Right lobe of liver (tissue), 4 donors: ENCODE measurements around the gene SSBP2.

Source experiments
- CTCF ChIP-seq, 4 donors: fragments of 200-600 bp in 3 of 4; fragments of 450-650 bp in 1 of 4; IDR thresholded peaks; one replicate each; pipeline versions ENCODE4 v1.5.1 to v1.8.0; 2016 to 2022; ENCODE audit warnings: antibody characterized with exemption in 4 of 4, mild to moderate bottlenecking in 2 of 4
- POLR2A ChIP-seq: fragments of 450-650 bp; IDR thresholded peaks from one replicate; pipeline ENCODE4 v1.6.1; 2017; ENCODE audit warnings: antibody characterized with exemption, mild to moderate bottlenecking
- donor health status: DM: no; HTN: no; CAD: no.
- donor health status: DM: no; HTN: no; CAD: no.
- donor health status: DM: no; HTN: yes; CAD: no.

- TF ChIP-seq CTCF (IDR thresholded peaks at IDR 0.05) (no peak), POLR2A (no peak)
These were observed 173.8 kb downstream of the SSBP2 start for GRCh38 chr5:81577091-81577490.
